HG03521 (cell line): ENCODE data around the gene STK16.
"Not testable (repeated sequence)": the region's sequence is repeated elsewhere in the genome, so short reads cannot be mapped to it uniquely, and the experiment has no call there.

ENCODE experiments used
- ATAC-seq: cut with Tn5 transposase; IDR thresholded peaks from one replicate; pipeline ENCODE4 v1.9.1; 2021; ENCODE audit warnings: mild to moderate bottlenecking, moderate library complexity; ENCODE audit not compliant: unreplicated experiment

STK16 gene, protein sequence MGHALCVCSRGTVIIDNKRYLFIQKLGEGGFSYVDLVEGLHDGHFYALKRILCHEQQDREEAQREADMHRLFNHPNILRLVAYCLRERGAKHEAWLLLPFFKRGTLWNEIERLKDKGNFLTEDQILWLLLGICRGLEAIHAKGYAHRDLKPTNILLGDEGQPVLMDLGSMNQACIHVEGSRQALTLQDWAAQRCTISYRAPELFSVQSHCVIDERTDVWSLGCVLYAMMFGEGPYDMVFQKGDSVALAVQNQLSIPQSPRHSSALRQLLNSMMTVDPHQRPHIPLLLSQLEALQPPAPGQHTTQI

DNA sequence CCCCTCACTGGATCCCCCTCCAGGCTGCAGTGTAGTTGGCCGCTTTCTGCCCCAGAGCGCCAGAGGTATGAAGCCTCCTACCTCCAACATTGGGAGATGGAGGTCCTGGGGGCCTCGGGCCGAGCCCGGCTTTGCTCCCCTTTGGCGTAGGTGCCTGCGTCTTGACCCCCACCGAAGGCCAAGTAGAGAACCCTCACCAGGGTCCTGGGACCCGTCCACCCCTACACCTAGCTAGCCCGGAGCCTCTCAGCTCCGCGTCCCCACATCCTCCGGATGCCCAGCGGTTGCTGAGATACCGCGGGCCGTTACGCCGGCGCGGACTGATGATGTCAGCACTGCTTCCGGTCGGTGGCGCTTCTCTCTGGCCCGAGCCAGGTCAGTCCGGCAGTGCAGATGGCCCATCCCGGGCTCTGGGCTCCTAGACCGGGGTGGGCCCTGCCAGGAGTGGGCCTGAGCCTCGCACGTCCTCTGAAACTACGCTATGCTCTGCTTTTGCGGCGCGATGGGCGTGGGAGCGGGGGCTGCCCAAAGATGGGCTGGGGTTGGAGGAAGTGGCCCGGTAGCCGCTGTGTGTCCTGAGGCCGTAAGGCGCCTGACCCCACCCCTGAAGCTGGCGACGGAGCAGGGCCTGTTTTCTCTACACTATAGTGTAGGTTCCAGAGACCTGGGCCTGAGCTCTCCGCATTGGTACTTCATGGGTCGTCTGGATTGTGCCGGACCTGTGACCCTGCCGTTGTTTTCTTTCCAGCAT lies at the start of gene STK16, which contains the start of gene GLB1L:
Gene STK16, plus strand, starts transcription at position 332 of the 751 bp plus-strand sequence. CDS start 521 bp downstream, outside the sequence.
Gene GLB1L, minus strand, starts transcription at position 297 of the 751 bp plus-strand sequence. CDS start 1,871 bp downstream, outside the sequence.
- ATAC-seq: peak; percentile 79

DNA sequence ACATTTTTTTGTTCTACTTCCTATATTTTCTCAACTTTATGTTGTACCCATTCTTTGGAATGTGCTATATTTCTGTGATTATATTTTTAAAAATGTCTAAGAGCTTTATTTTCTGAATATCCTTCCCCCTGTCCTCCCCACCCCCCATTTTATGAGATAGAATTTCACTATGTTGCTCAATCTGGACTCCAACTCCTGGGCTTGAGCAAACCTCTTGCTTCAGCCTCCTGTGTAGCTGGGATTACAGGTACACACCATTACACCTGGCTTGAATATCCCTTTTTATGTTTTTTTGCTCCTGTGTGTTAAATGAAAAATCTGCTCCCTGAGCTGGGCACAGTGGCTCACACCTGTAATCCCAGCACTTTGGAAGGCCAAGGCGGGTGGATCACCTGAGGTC lies 47.9 kb upstream of the STK16 start:
- no peak for ATAC-seq

GRCh38 chr2:219198974-219199373 lies 46.3 kb upstream of the STK16 start:
- no peak for ATAC-seq

GRCh38 chr2:219199470-219200211 lies 45.6 kb upstream of the STK16 start:
- no peak for ATAC-seq

DNA sequence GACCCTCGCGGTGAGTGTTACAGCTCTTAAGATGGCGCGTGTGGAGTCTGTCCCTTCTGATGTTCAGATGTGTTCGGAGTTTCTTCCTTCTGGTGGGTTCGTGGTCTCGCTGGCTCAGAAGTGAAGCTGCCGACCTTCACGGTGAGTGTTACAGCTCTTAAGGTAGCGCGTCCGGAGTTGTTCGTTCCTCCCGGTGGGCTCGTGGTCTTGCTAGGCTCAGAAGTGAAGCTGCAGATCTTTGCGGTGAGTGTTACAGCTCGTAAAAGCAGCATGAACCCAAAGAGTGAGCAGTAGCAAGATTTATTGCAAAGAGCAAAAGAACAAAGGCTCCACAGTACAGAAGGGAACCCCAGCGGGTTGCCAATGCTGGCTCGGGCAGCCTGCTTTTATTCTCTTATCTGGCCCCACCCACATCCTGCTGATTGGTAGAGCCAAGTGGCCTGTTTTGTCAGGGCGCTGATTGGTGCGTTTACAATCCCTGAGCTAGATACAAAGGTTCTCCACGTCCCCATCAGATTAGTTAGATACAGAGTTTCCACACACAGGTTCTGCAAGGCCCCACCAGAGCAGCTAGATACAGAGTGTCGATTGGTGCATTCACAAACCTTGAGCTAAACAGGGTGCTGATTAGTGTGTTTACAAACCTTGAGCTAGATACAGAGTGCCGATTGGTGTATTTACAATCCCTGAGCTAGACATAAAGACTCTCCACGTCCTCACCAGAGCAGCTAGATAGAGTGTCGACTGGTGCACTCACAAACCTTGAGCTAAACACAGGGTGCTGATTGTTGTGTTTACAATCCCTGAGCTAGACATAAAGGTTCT lies 44.6 kb upstream of the STK16 start:
- ATAC-seq: not testable (repeated sequence)

- ATAC-seq: not testable (repeated sequence)
Measured at GRCh38 chr2:219201331-219201730, 43.9 kb upstream of the STK16 start.

GRCh38 chr2:219204425-219205164 lies 40.7 kb upstream of the STK16 start:
- ATAC-seq: no peak

GRCh38 chr2:219205165-219205538 lies 40.1 kb upstream of the STK16 start:
- ATAC-seq: no peak

- ATAC-seq: no peak
Measured at GRCh38 chr2:219205981-219206327, 39.3 kb upstream of the STK16 start.

GRCh38 chr2:219206328-219207133 lies 38.7 kb upstream of the STK16 start, which contains the start of gene ZFAND2B:
TSS of gene ZFAND2B (plus strand) at chr2:219206782. CDS start at chr2:219206988, 206 bp downstream.
- ATAC-seq: peak; percentile 97

DNA sequence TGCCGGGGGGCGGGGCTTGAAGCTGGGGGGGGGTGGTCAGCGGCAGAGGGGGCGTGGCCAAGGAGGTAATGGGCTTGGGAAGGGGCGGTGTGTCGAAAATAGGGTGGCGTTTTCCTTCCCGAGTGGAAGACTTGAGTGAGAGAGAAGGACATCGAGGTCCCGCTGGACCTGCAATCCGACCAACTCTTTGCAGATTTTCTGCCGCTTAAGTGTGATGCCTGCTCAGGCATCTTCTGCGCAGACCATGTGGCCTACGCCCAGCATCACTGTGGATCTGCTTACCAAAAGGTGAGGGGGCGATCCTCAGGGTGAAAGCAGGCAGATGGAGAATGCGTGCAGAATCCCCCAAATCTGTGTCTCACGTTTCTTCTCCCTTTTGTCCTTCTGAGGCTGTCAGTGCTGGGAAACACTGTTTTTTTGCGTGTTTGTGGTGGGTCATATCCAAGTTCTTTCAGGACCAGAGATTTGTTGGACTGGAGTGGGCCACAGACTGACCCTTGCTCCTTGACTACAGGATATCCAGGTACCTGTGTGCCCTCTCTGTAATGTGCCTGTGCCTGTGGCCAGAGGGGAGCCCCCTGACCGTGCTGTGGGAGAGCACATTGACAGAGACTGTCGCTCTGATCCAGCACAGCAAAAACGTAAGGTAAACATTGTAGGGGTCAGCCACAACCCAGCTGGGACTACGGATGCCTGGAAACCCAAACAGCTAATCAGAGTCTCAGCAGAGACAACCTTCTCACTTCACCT lies 38.0 kb upstream of the STK16 start:
- ATAC-seq: no peak

- no peak for ATAC-seq
Measured at GRCh38 chr2:219207884-219208740, 37.2 kb upstream of the STK16 start.

- ATAC-seq: no peak
Measured at GRCh38 chr2:219209236-219210195, 35.8 kb upstream of the STK16 start.

DNA sequence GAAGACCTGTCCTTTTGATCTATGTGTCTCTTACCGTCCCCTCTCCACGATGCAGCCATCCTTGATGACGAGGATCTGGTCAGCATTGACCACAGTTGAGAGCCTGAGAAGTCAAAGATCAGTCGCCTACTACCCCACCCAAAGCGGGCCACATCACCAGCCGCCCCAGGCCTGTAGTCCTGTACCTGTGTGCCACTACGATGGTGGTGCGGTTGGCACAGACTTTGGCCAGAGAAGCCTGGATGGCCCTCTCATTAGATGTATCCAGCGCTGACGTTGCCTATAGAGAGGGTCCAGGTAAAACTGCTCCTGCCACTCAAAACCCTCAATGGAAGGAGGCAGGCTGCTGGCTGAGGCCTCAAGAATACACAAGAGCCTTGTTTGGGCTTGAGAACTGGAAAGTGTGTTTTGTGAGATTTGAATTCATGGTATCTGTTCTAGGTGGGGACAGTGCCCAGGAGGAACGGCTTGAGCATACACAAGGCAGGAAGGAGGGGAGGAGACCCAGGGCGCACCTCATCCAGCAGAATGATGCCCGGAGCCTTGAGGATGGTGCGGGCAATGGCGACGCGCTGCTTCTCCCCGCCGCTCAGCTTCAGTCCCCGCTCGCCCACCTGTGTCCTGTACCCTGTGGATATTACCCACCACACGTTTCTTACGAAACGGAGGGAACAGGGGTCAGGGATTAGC lies 34.9 kb upstream of the STK16 start:
- ATAC-seq: no peak

DNA sequence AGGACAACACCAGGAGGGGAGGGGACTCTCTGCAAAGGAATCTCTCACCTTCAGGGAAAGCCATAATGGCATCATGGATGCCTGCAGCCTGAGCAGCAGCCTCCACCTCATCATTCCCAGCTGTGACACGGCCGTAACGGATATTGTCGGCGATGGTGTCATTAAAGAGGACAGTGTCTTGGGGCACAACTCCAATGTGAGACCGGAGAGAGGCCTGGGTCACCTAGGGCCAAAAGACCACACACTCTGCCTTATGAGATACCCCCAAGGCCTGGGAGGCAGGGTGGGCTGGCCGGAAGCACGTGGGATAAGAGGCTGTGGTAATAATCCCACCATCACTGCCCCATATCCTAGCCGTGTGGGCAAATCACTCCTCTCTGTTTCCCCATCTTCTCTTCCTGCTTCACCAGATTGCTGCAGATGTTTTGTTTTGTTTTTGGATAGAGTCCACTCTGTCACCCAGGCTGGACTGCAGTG lies 34.4 kb upstream of the STK16 start:
- no peak for ATAC-seq

- no peak for ATAC-seq
Measured at GRCh38 chr2:219213026-219213415, 32.3 kb upstream of the STK16 start.
